ENCODE results near the gene KRT76.

The KRT76 gene

DNA sequence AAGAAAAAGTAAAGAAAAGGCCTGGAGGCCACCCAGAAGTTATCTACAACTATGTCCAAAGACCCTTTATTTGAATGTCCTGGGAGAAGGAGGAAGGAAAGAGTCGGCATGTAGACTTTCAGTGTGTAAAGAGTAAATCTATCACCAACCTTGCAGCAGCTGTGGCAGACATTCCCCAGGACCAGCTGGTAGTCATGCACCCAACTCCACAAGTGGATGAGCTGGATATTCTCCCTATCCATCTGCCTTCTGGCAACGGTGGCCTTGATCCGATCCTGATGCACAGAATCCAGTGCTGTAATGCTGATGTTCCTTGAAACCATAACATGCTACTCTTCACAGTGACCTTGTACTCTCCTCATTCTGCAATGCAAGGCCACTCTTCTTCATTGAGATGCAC is 27.3 kb downstream of the KRT76 start:
- TF ChIP-seq, protein P1, sequence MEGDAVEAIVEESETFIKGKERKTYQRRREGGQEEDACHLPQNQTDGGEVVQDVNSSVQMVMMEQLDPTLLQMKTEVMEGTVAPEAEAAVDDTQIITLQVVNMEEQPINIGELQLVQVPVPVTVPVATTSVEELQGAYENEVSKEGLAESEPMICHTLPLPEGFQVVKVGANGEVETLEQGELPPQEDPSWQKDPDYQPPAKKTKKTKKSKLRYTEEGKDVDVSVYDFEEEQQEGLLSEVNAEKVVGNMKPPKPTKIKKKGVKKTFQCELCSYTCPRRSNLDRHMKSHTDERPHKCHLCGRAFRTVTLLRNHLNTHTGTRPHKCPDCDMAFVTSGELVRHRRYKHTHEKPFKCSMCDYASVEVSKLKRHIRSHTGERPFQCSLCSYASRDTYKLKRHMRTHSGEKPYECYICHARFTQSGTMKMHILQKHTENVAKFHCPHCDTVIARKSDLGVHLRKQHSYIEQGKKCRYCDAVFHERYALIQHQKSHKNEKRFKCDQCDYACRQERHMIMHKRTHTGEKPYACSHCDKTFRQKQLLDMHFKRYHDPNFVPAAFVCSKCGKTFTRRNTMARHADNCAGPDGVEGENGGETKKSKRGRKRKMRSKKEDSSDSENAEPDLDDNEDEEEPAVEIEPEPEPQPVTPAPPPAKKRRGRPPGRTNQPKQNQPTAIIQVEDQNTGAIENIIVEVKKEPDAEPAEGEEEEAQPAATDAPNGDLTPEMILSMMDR (IDR thresholded peaks at IDR 0.05; ENCODE audit: borderline replicate concordance, insufficient read depth, low read depth, low read length) = no peak
- H3K4me3 ChIP-seq (ENCODE audit: low read depth, low read length) = no peak overlapping the region

DNA sequence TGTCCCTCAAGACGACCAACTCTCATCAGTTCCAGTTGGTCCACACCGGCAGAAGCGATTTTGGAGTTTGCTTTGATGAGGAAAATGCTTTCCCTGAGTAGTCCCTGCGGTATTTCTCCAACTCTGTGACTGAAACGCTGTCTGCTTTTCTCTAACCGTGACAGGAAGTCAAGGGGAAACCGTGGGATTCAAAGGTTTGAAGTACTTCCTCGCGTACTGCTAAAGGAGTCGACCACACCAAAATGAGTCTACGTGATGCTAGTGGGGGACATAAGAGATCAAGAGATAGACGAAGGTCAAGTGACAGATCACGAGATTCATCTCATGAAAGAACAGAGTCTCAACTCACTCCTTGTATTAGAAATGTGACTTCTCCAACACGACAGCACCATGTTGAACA is 28.6 kb downstream of the KRT76 start:
- TF ChIP-seq, protein P1 (IDR thresholded peaks at IDR 0.05; ENCODE audit: borderline replicate concordance, insufficient read depth, low read depth, low read length) = no peak
- H3K4me3 ChIP-seq (ENCODE audit: low read depth, low read length) = no peak overlapping the region

DNA sequence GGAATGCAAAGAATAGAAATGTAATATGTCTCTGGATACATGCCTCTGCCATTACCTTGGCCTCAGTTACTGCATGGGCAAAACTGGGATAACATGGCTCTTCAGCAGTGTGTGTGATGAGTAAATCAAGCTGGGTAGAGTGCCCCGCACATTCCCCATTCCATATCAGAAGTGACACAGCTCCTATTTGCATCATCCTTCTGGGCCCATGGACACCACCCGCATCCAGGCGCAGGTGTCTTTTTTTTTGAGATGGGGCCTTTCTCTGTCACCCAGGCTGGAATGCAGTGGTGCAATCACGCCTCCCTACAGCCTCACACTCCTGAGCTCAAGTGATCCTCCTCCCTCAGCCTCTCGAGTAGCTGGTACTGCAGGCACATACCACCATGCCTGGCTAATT is 31.6 kb downstream of the KRT76 start:
- TF ChIP-seq, protein P1 (IDR thresholded peaks at IDR 0.05; ENCODE audit: borderline replicate concordance, insufficient read depth, low read depth, low read length) = no peak
- H3K4me3 ChIP-seq (ENCODE audit: low read depth, low read length) = no peak overlapping the region

DNA sequence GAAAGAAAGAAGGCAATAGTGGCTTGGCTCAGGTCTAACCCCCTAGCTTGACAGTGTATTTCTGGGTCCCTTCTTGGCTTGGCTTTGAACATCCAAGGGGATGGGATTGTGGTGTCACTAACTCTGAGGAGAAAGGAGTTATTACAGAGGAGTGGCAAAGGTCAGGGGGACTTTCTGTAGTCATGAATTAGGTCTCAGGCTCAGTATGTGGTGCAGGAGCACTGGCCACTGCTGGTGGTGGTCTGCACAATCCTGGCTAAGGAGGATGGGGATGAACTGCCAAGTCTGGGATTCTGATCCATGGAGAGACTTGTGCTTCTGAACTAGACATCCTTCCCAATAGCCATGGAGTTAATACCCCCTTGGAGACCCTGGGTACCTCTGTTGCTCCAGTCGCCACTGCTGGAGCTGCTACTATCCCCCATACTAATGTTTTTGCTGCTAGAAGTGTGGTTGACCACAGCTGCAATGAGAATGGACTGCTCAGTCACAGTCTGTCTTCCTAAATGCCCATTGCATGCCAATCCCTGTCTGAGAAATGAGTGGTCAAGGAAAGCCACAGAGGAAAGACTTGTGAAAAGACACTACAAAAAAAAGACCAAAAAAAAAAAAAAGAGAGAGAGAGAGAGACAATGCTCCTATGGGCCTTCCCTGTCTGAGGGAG is 32.5 kb downstream of the KRT76 start:
- TF ChIP-seq, protein P1 (IDR thresholded peaks at IDR 0.05; ENCODE audit: borderline replicate concordance, insufficient read depth, low read depth, low read length) = no peak
- no peak overlapping the region for H3K4me3 ChIP-seq (ENCODE audit: low read depth, low read length)

DNA sequence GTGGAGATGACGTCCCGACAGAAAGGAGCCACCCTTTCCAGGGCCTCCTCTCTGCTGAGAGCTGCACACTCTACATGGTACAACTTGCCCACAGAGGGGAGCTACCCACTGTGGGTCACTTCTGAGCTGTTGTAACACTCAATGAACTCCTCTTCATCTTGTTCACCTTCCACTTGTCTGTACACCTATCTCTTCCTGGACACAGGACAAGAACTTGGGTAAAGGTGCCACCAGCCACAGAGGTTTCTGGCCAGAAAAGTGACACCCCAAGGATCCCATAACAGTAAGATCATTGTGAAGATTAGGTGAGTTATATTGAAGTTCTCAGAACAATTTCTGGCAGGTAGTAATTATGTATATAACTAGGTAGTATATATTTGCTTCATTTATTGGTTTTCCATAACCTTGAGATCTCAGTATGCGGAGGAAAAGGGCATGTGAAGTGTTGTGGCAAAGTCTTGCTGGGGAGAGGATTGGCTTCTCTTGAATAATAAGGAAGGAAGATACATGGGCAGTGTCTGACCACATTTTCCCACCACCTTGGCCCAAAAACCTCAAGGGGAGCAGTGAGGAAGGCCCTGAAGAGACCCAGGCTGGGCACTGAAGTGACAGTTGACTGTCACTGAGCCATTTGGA is 34.2 kb downstream of the KRT76 start:
- TF ChIP-seq, protein P1 (IDR thresholded peaks at IDR 0.05; ENCODE audit: borderline replicate concordance, insufficient read depth, low read depth, low read length) = no peak

DNA sequence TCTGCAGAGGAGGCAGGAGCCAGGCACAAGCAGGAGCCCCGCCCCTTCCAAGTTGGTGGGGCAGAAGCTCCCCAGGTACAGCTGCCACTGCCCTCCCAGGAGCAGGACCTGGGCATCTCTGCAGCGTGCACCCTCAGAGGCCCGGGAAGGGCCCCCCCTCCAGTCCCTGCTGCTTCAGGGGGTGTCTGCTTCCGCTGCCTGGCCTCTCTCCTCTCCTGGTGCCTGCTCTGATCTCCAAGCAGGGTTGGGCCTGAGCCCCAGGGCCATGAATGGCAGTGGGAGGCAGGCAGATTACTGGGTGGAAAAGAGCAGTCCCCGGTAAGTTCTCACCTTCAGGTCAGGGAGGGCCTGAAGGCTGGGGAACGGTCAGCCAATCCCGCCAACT is 35.0 kb downstream of the KRT76 start:
- TF ChIP-seq, protein P1 (IDR thresholded peaks at IDR 0.05; ENCODE audit: borderline replicate concordance, insufficient read depth, low read depth, low read length) = no peak
- H3K4me3 ChIP-seq (ENCODE audit: low read depth, low read length) = no peak overlapping the region

More for the DNA sequence above, 34.2 kb downstream of the KRT76 start:
- no peak overlapping the region for H3K4me3 ChIP-seq (ENCODE audit: low read depth, low read length)
